GM12878 (cell line): ENCODE measurements around the gene TMEM181. TPM values are rescaled to one million over a fixed set of nuclear protein-coding genes. Genes with fewer than 3 reads are reported as not detected.

Source experiments
- ATAC-seq: fragments of 200-7000 bp; cut with Tn5 transposase; 3 replicates; pipeline ENCODE4 v1.9.1; 2020; ENCODE audit warnings: mild to moderate bottlenecking, moderate library complexity
- BruUV-seq: library from RNA; stranded (reverse); fragments of 400-500 nt; replicated peaks from 2 replicates; lab custom pipeline; 2021; lab: Mats Ljungman, UMichigan
- CTCF ChIA-PET: fragments of 300-600 bp; sonication (Branson Sonifier 250); formaldehyde crosslinking; extraction: SDS; loops from one replicate; lab custom pipeline; 2021; ENCODE audit warnings: inconsistent platforms; lab: Yijun Ruan, JAX
- POLR2A ChIA-PET: fragments of 350-600 bp; formaldehyde crosslinking; extraction: SDS; loops from one replicate; lab custom pipeline; 2021; ENCODE audit warnings: inconsistent platforms; lab: Charles Lee
- RAD21 ChIA-PET: fragments of 300-600 bp; sonication (Branson Sonifier 250); formaldehyde crosslinking; loops from one replicate; lab custom pipeline; 2023; ENCODE audit warnings: antibody characterized with exemption; ENCODE audit not compliant: unreplicated experiment; lab: Charles Lee
- SMC1A ChIA-PET: fragments of 300-600 bp; sonication (Branson Sonifier 250); formaldehyde crosslinking; loops from one replicate; lab custom pipeline; 2023; ENCODE audit not compliant: unreplicated experiment, uncharacterized antibody; lab: Charles Lee
- DNase-seq: peaks from one replicate; pipeline ENCODE4 v3.0.0-alpha.2; 2011; ENCODE audit warnings: low read depth, low spot score
- FAIRE-seq: peaks from 3 replicates; lab custom pipeline; 2011; peaks lifted over from hg19 to GRCh38; lab: Jason Lieb, UNC
- H2AFZ ChIP-seq: 2 replicates; pipeline ENCODE4 v1.6.0; 2011; ENCODE audit warnings: low read depth, low read length, control low read depth; ENCODE audit not compliant: control insufficient read depth
- H3K27ac ChIP-seq: 2 replicates; pipeline ENCODE4 v1.5.1; 2011; ENCODE audit warnings: control low read depth; ENCODE audit not compliant: control insufficient read depth, insufficient read depth
- H3K27me3 ChIP-seq, 2 experiments: replicated peaks in 1 of 2; 2 replicates each; pipeline versions ENCODE4 v1.6.0 to v1.6.1; 2011; ENCODE audit warnings: low read length in 1 of 2; ENCODE audit not compliant: control insufficient read depth in 2 of 2, insufficient read depth in 2 of 2
- H3K36me3 ChIP-seq, 2 experiments: 2 replicates each; pipeline ENCODE4 v1.5.1; 2011; ENCODE audit warnings: low read length in 1 of 2; ENCODE audit not compliant: control insufficient read depth in 2 of 2, insufficient read depth in 2 of 2
- H3K4me1 ChIP-seq: 2 replicates; pipeline ENCODE4 v1.6.1; 2011; ENCODE audit warnings: mild to moderate bottlenecking, low read length, moderate library complexity, mixed read lengths; ENCODE audit not compliant: control insufficient read depth, insufficient read depth
- H3K4me2 ChIP-seq: 2 replicates; pipeline ENCODE4 v1.6.0; 2011; ENCODE audit warnings: control low read depth; ENCODE audit not compliant: control insufficient read depth, insufficient read depth
- H3K4me3 ChIP-seq: fragments of 200-600 bp; sonication (generic); 2 replicates; pipeline ENCODE4 v1.5.1; 2016
- H3K79me2 ChIP-seq: 2 replicates; pipeline ENCODE4 v1.6.0; 2011; ENCODE audit warnings: low read length; ENCODE audit not compliant: control insufficient read depth, insufficient read depth
- H3K9ac ChIP-seq: 2 replicates; pipeline ENCODE4 v1.8.0; 2011; ENCODE audit warnings: low read length, control low read depth, mixed read lengths; ENCODE audit not compliant: control insufficient read depth, insufficient read depth
- H3K9me3 ChIP-seq: replicated peaks from 3 replicates; pipeline ENCODE4 v1.5.1; 2011; ENCODE audit warnings: mild to moderate bottlenecking, low read length; ENCODE audit not compliant: control insufficient read depth, insufficient read depth
- H4K20me1 ChIP-seq: 2 replicates; pipeline ENCODE4 v1.6.0; 2011; ENCODE audit not compliant: control insufficient read depth, insufficient read depth
- BRCA1 ChIP-seq: IDR thresholded peaks from 2 replicates; pipeline ENCODE4 v1.6.1; 2011; ENCODE audit warnings: low read depth, low read length, improper control_type of control experiment
- CHD2 ChIP-seq: IDR thresholded peaks from 2 replicates; pipeline ENCODE4 v1.6.1; 2011; ENCODE audit warnings: low read depth, low read length, improper control_type of control experiment, borderline replicate concordance
- CREM ChIP-seq: IDR thresholded peaks from 2 replicates; pipeline ENCODE4 v1.6.1; 2014; ENCODE audit warnings: antibody characterized with exemption, low read depth
- DPF2 ChIP-seq: fragments of 450-650 bp; IDR thresholded peaks from 2 replicates; pipeline ENCODE4 v1.6.1; 2017; ENCODE audit warnings: mild to moderate bottlenecking
- EGR1 ChIP-seq, 2 experiments: IDR thresholded peaks; 1 replicate in 1 of 2; 2 replicates in 1 of 2; pipeline ENCODE4 v1.6.1; 2011 to 2012; ENCODE audit warnings: low read depth in 2 of 2, low read length in 2 of 2, borderline replicate concordance in 1 of 2, mild to moderate bottlenecking in 1 of 2, moderate library complexity in 1 of 2
- HDAC6 ChIP-seq: fragments of 200-600 bp; sonication (generic); IDR thresholded peaks from one replicate; pipeline ENCODE4 v1.8.0; 2017; ENCODE audit warnings: antibody characterized with exemption; ENCODE audit not compliant: unreplicated experiment
- NFYA ChIP-seq: IDR thresholded peaks from 2 replicates; pipeline ENCODE4 v1.6.1; 2011; ENCODE audit warnings: low read depth, mild to moderate bottlenecking, low read length, improper control_type of control experiment, borderline replicate concordance
- NRF1 ChIP-seq: conservative IDR thresholded peaks from 2 replicates; pipeline ENCODE4 v1.6.1; 2011; ENCODE audit warnings: mild to moderate bottlenecking, low read depth, low read length, improper control_type of control experiment
- TCF3 ChIP-seq: IDR thresholded peaks from 2 replicates; pipeline ENCODE4 v1.6.1; 2012; ENCODE audit warnings: low read depth, mild to moderate bottlenecking, low read length, borderline replicate concordance; ENCODE audit not compliant: insufficient read depth
- USF2 ChIP-seq: IDR thresholded peaks from 2 replicates; pipeline ENCODE4 v1.6.1; 2011; ENCODE audit warnings: low read depth, low read length, improper control_type of control experiment, borderline replicate concordance
- YBX1 ChIP-seq: fragments of 450-650 bp; IDR thresholded peaks from 2 replicates; pipeline ENCODE4 v1.6.1; 2016; ENCODE audit warnings: antibody characterized with exemption
- WGBS: methylation state at CpG from one replicate; pipeline ENCODE4 v1.1.6; 2016; ENCODE audit warnings: low lambda C conversion rate; ENCODE audit not compliant: insufficient replicate concordance, insufficient coverage; ENCODE audit errors: missing lambda C conversion rate; 5-methylcytosine and 5-hydroxymethylcytosine counted together
- in situ Hi-C: fragments of 300-500 bp; cut with MboI; formaldehyde crosslinking; loops from 9 replicates; pipeline ENCODE4 v1.14.3; 2018; ENCODE audit warnings: mixed read lengths
- intact Hi-C: fragments of 100-400 bp; cut with micrococcal nuclease; formaldehyde crosslinking; loops from one replicate; pipeline ENCODE4 v1.14.2; 2022; ENCODE audit not compliant: unreplicated experiment
- polyA plus RNA-seq, 11 experiments: library from polyadenylated mRNA; depleted of rRNA in 4 of 11; unstranded in 6 of 11; stranded (reverse) in 5 of 11; fragments of >200 nt; fragmentation: Nextera tagmentation in 4 of 11; fragmentation: Illumina TruSeq in 1 of 11; extraction: Ambion mirVana in 4 of 11; extraction: Trizol in 1 of 11; gene quantifications; 1 replicate in 1 of 11; 2 replicates in 10 of 11; pipeline versions ENCODE4 v1.2.1 to v1.2.3, GENCODE V29; 2011 to 2016; ENCODE audit warnings: inconsistent platforms in 2 of 11, missing spikeins in 2 of 11, low read depth in 1 of 11
- total RNA-seq, 4 experiments: library from RNA; depleted of rRNA in 3 of 4; stranded (reverse); fragments of >200 nt in 3 of 4; fragmentation: Illumina TruSeq in 1 of 4; extraction: Trizol in 1 of 4; gene quantifications; 2 replicates each; pipeline versions ENCODE4 v1.2.1 to v1.2.3, GENCODE V29; 2013 to 2021
- TF ChIP-seq, protein P1 (sequence below): fragments of 450-650 bp; IDR thresholded peaks from 2 replicates; pipeline ENCODE4 v1.6.1; 2017; ENCODE audit warnings: mild to moderate bottlenecking
- TF ChIP-seq, protein P2 (sequence below): fragments of 450-650 bp; IDR thresholded peaks from 2 replicates; pipeline ENCODE4 v1.6.1; 2014; ENCODE audit warnings: mild to moderate bottlenecking
- TF ChIP-seq, protein P3 (sequence below): fragments of 450-650 bp; IDR thresholded peaks from 2 replicates; pipeline ENCODE4 v1.6.1; 2017; ENCODE audit warnings: mild to moderate bottlenecking, low read depth, inconsistent platforms; ENCODE audit not compliant: poor library complexity, severe bottlenecking

Gene TMEM181
- total and polyA plus RNA-seq, 10 of the 15 experiments (the other 5 are each of a cell fraction or from before 2014, with no cell fraction given): 1.5 to 7.9 (median 5.2) TPM

DNA sequence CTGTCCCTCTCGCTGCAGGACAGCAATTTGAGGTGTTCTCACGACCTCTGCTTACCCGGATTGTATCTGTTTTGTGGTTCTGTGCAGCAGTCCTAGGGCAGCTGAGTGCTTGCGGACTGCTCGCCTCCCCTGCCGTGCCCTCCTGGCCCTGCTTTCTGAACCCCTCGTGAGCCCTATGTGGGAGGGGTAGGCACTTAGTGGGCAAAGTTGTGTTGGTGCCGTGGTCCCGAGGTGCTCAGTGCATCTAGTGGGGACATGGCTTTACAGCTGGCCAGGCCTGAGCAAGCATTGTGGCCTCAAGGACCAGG is 5.2 kb downstream of the TMEM181 start:
- no peaks in the 10 kb centered on the region; the same call in 1 of the 2 replicates for H4K20me1 ChIP-seq
- in situ Hi-C loops: no loop called here
- H3K4me1 ChIP-seq: peaks cover 8% of the 10 kb centered on the region

More for the DNA sequence above, 5.2 kb downstream of the TMEM181 start:
- no peak for FAIRE-seq
- H3K36me3 ChIP-seq: no peaks in the 10 kb centered on the region
- SMC1A ChIA-PET: no interaction called here
- CTCF ChIA-PET: no interaction called here
- 89% methylated on average over 9 of the region's 9 CpGs for WGBS
- H3K4me3 ChIP-seq: no peak overlapping the region
- RAD21 ChIA-PET: interaction anchor here (1.7 kb wide), 1 partner anchor 126 kb away, joined by 3 read pairs; no protein-coding TSS in a partner anchor
- intact Hi-C loops: no loop called here
- H3K9me3 ChIP-seq: no peaks in the 10 kb centered on the region
- H3K27me3 ChIP-seq: no peaks in the 10 kb centered on the region
- no TSS peak for BruUV-seq
- POLR2A ChIA-PET: no interaction called here
- TF ChIP-seq EGR1 (IDR thresholded peaks at IDR 0.05; ENCODE audit: borderline replicate concordance in 1 of 2, low read depth in 2 of 2, low read length in 2 of 2): no peak
- no peak for TF ChIP-seq NRF1
- TF ChIP-seq, protein P1, sequence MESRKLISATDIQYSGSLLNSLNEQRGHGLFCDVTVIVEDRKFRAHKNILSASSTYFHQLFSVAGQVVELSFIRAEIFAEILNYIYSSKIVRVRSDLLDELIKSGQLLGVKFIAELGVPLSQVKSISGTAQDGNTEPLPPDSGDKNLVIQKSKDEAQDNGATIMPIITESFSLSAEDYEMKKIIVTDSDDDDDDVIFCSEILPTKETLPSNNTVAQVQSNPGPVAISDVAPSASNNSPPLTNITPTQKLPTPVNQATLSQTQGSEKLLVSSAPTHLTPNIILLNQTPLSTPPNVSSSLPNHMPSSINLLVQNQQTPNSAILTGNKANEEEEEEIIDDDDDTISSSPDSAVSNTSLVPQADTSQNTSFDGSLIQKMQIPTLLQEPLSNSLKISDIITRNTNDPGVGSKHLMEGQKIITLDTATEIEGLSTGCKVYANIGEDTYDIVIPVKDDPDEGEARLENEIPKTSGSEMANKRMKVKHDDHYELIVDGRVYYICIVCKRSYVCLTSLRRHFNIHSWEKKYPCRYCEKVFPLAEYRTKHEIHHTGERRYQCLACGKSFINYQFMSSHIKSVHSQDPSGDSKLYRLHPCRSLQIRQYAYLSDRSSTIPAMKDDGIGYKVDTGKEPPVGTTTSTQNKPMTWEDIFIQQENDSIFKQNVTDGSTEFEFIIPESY: no peak
- TF ChIP-seq CREM: no peak
- TF ChIP-seq YBX1: no peak
- no peak for TF ChIP-seq BRCA1
- no peak for TF ChIP-seq CHD2
- TF ChIP-seq TCF3: no peak
- no peak for TF ChIP-seq NFYA
- no peak for TF ChIP-seq HDAC6
- TF ChIP-seq, protein P2, sequence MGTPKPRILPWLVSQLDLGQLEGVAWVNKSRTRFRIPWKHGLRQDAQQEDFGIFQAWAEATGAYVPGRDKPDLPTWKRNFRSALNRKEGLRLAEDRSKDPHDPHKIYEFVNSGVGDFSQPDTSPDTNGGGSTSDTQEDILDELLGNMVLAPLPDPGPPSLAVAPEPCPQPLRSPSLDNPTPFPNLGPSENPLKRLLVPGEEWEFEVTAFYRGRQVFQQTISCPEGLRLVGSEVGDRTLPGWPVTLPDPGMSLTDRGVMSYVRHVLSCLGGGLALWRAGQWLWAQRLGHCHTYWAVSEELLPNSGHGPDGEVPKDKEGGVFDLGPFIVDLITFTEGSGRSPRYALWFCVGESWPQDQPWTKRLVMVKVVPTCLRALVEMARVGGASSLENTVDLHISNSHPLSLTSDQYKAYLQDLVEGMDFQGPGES: no peak
- no peak for TF ChIP-seq USF2
- TF ChIP-seq, protein P3, sequence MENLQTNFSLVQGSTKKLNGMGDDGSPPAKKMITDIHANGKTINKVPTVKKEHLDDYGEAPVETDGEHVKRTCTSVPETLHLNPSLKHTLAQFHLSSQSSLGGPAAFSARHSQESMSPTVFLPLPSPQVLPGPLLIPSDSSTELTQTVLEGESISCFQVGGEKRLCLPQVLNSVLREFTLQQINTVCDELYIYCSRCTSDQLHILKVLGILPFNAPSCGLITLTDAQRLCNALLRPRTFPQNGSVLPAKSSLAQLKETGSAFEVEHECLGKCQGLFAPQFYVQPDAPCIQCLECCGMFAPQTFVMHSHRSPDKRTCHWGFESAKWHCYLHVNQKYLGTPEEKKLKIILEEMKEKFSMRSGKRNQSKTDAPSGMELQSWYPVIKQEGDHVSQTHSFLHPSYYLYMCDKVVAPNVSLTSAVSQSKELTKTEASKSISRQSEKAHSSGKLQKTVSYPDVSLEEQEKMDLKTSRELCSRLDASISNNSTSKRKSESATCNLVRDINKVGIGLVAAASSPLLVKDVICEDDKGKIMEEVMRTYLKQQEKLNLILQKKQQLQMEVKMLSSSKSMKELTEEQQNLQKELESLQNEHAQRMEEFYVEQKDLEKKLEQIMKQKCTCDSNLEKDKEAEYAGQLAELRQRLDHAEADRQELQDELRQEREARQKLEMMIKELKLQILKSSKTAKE: no peak
- no peak for TF ChIP-seq DPF2
- no peak overlapping the region for H2AFZ ChIP-seq
- peaks cover 14% of the 10 kb centered on the region for H3K79me2 ChIP-seq
- no peak for ATAC-seq
- no peak overlapping the region for H3K9ac ChIP-seq
- H3K4me2 ChIP-seq: no peak overlapping the region
- DNase-seq: no peak
- no peak overlapping the region for H3K27ac ChIP-seq
